Spleen (tissue), 7 donors: ENCODE data around the gene RCN2.

Experiments
- CTCF ChIP-seq, 11 experiments: fragments of 200-600 bp in 7 of 11; fragments of 450-650 bp in 4 of 11; sonication (generic) in 4 of 11; IDR thresholded peaks in 8 of 11; conservative IDR thresholded peaks in 3 of 11; 1 replicate in 7 of 11; 2 replicates in 4 of 11; pipeline versions ENCODE4 v1.4.0 to v1.8.0; 2016 to 2021; ENCODE audit warnings: antibody characterized with exemption in 11 of 11, inconsistent platforms in 4 of 11, mild to moderate bottlenecking in 1 of 11
- POLR2A ChIP-seq, 3 donors: fragments of 450-650 bp; IDR thresholded peaks; one replicate each; pipeline ENCODE4 v1.5.1; 2017; ENCODE audit warnings: antibody characterized with exemption in 3 of 3, mild to moderate bottlenecking in 1 of 3
- POLR2AphosphoS5 ChIP-seq, 3 donors: sonication (generic); formaldehyde crosslinking; IDR thresholded peaks; one replicate each; pipeline ENCODE4 v1.5.1; 2017; ENCODE audit warnings: antibody characterized with exemption in 3 of 3
- donor health status: DM: no; HTN: no; CAD: no; lungs with moderate emphysema.
- donor health status: DM: no; HTN: no; CAD: no.
- donor health status: DM: no; HTN: no; CAD: no.

DNA sequence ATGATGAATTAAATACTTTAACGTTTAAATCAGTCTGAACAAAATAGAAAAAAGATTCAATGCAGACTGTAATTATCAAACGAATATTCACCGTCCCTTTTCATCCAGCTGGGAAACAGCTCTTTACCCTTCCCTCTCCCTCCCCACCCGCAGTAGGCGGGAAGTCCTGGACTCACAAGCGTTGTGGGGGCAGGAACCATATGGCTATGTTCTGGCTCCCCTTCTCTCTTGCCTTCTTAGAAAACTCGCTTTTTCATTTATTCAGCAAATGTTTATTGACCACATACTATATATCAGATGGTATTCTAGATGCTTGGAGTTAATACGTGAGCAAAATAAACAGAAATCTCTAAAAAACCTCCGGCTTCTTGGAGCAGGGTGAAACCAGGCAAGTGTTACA lies 25.7 kb upstream of the RCN2 start:
- TF ChIP-seq CTCF (IDR thresholded peaks at IDR 0.05 in 8 of 11, conservative IDR thresholded peaks at IDR 0.05 in 3 of 11) = no peak
- TF ChIP-seq POLR2A (IDR thresholded peaks at IDR 0.05) = no peak
- no peak for TF ChIP-seq POLR2AphosphoS5 (IDR thresholded peaks at IDR 0.05)
